ENCODE data around the gene FBXW11.

DNA sequence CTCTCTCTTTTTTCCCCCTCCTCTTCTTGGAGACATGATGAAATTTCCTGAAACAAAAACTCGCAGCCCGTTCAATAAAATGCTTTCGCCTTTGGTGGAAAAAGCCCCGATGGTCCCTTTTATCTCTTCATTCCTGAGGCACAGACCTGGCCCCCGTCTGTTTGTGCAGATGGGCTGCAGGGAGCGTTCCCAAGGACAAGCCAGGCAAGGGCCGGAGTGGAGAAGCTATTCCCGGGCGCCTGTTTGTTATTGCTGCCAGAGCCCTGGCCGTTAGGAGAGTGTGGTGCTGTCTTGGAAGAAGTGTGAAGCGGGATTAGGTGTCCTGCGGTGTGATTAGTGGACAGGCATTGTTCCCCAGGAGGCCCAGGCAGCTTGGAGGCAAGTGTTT lies 149.0 kb downstream of the FBXW11 start:
- TF ChIP-seq, protein P1, sequence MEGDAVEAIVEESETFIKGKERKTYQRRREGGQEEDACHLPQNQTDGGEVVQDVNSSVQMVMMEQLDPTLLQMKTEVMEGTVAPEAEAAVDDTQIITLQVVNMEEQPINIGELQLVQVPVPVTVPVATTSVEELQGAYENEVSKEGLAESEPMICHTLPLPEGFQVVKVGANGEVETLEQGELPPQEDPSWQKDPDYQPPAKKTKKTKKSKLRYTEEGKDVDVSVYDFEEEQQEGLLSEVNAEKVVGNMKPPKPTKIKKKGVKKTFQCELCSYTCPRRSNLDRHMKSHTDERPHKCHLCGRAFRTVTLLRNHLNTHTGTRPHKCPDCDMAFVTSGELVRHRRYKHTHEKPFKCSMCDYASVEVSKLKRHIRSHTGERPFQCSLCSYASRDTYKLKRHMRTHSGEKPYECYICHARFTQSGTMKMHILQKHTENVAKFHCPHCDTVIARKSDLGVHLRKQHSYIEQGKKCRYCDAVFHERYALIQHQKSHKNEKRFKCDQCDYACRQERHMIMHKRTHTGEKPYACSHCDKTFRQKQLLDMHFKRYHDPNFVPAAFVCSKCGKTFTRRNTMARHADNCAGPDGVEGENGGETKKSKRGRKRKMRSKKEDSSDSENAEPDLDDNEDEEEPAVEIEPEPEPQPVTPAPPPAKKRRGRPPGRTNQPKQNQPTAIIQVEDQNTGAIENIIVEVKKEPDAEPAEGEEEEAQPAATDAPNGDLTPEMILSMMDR (IDR thresholded peaks at IDR 0.05): no peak
- TF ChIP-seq POLR2A (IDR thresholded peaks at IDR 0.05): no peak

Data from heart left ventricle (tissue), 13 donors.